Uterus (tissue), 2 donors: Measurements from ENCODE around the gene CDS2.

Experiments used
- CTCF ChIP-seq, 4 experiments: fragments of 200-600 bp in 2 of 4; fragments of 450-650 bp in 2 of 4; sonication (generic) in 2 of 4; IDR thresholded peaks; one replicate each; pipeline ENCODE4 v1.5.1; 2016 to 2019; ENCODE audit warnings: antibody characterized with exemption in 4 of 4, mild to moderate bottlenecking in 2 of 4, moderate library complexity in 1 of 4
- POLR2A ChIP-seq, 2 donors: fragments of 450-650 bp; IDR thresholded peaks; one replicate each; pipeline ENCODE4 v1.6.1; 2016; ENCODE audit warnings: antibody characterized with exemption in 2 of 2, mild to moderate bottlenecking in 1 of 2, moderate library complexity in 1 of 2

DNA sequence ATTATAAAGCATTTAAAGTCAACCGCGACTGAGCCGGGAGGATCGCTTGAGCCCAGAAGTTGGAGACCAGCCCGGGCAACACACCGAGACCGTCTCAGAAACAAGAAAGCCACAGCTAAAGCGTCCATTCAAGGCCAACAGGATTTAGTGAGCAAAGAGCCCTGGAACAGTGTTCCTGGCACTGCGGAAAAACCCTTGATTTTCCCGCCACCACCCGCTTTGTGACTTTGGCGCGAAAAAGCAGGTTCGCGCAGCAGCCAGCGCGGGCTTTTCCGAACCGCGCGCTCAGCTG is 7.7 kb upstream of the CDS2 start:
- no peak for TF ChIP-seq POLR2A (IDR thresholded peaks at IDR 0.05)
- no peak for TF ChIP-seq CTCF (IDR thresholded peaks at IDR 0.05)
